Measurements from ENCODE around the gene CAMK2D.

CAMK2D gene

DNA sequence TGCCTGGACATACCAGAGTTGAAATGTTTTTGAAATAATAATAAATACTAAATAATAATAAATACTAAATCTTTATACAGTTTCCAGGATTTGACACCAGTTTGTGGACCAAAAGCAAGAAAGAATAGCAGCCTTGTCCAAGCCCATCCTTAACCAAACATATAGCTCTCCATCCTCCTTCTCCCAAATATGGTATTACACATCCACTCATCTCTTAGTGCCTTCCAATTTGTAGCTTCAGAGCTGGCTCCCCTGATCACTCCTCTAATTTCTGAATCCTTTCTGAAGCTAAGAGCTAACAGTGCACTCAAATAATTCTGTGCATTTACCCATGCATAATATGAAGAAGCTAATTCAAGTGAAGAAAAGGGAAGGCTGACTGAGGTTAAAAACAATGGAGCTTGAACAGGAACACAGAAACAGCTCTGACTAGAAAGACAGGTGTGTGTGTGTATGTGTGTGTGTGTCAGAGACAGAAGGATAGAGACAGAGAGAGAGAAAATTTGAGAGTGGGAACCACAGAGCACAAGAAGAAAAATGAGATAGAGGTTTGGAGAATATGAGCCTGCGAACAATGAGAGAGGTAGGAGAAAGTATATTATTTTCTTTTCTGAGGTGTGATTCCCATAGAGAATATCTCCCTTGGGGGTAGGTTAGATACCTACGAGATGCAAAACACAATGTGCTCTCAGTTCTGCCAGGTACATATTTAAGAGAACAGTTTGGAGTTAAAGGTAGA lies 123.5 kb downstream of the CAMK2D start:
- DNase-seq (ENCODE audit: low read depth, low spot score), result no peak

GRCh38 chr4:113637363-113637762 lies 124.2 kb downstream of the CAMK2D start:
- no peak for DNase-seq (ENCODE audit: low read depth, low spot score)

GRCh38 chr4:113636877-113637276 lies 124.7 kb downstream of the CAMK2D start:
- no peak for DNase-seq (ENCODE audit: low read depth, low spot score)

DNA sequence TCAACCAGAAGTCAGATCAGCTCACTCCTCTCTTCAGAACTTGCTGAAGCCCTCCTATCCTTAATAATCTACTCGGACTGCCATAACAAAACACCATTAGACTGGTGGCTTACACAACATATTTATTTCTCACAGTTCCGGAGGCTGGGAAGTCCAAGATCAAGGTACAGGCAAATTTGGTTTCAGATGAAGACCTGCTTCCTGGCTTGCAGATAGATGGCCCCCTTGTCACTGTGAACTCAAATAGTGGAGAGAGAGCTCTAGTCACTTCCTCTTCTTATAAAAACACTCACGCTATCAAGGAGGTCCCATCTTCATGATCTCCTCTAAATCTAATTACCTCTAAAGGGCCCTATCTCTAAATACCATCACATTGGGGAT lies 125.1 kb downstream of the CAMK2D start:
- no peak for DNase-seq (ENCODE audit: low read depth, low spot score)

DNA sequence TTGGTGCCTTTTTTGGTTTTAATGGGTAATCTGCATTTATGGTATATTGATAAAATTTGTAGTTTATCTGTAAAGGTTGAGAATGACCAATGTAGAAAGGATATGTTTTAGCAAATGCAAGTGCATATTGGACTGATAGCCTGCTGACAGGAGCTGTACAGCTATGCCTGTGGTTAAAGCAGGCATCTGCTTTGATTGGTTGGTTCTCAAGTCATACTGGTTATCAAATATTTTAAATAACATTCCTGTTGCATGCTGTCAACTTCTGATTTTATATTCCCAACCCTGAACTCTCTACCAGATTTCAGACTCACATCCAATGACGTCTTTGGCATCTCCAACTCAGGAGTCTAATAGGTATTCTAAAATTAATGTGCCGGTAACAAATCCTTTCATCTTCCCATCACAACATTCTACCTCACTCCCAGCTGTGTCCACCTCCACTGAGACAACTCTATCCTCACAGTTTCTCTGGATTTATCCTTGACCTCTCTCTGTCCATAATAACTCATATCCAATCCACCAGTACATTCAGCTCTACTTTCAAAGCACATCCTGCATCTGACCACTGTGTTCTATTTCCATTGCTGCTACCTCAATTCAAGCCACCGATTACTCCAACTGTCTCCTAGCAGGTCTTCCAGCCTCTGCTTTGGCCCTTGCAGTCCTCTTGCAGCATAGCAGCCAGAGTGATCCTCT lies 125.7 kb downstream of the CAMK2D start:
- no peak for DNase-seq (ENCODE audit: low read depth, low spot score)

GRCh38 chr4:113634081-113634969 lies 127.2 kb downstream of the CAMK2D start:
- DNase-seq (ENCODE audit: low read depth, low spot score), result no peak

DNA sequence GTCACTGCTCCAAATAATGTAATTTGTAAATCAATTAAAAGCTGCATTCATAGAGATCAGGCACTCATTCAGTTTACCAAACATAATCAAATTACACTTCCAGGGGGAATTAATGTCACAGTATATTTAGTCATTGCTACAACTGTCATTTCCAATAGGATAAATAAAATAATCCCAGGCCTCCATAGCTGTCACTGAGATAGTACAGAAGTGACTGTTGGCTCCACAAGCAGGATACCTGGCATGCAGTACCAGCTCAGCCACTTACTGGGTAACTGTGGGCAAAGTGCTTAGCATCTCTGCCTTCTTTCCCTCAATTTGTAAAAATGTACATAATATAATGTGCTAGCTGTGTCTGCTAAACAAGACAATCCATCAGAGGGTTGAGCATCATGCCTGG lies 128.1 kb downstream of the CAMK2D start:
- DNase-seq (ENCODE audit: low read depth, low spot score), result no peak

DNA sequence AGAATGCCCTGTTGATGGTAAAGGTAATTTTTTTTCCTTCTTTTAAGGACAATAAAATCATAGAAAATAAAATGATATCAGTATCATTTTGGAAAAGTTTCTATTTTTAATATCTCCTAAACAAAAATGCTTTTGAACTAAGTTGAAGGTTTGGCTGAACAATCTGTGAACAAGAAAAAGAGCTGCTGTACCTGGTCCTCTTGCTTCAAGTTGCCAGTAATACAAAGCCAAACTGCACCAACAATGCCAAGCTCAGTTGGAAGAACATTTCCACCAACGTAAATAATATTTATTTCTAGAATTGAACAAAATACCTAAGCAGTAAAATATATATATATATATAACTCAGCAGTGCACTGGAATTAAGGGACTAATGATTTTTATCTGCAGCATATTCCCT lies 132.8 kb downstream of the CAMK2D start:
- DNase-seq (ENCODE audit: low read depth, low spot score), result no peak

DNA sequence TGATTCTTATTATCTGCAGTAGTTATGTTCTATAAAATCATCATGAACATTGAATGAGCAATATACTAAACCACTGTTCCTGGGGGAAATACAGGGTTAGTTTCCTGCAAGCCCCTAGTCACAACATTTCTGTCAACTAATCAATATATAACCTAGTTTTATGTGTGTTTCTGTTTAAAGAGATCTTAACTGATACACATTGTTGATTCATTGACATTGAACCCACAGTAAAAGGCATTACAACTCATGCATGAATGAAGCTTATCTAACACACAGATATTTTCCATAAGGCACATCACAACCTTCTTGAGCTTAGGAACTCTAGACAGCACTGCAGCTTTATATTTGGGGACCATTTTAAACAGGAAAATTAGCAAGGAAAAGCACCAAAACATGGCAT lies 134.2 kb downstream of the CAMK2D start:
- DNase-seq (ENCODE audit: low read depth, low spot score), result no peak

DNA sequence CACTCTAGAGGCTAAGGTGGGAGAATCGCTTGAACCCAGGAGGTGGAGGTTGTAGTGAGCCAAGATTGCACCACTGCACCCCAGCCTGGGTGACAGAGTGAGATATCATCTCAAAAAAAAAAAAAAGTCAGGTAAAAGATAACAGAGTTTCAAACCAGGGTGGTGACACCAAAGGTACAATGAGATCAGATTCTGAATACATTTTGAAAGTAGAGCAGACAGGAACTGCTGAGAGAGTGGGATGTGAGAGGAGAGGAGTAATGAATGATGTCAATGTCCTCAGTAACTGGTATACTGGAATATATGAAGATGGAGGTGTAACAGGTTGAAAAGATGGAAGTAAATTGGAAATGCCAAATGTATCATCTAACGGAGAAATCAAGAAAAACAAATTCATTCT lies 135.6 kb downstream of the CAMK2D start:
- DNase-seq (ENCODE audit: low read depth, low spot score), result no peak

GRCh38 chr4:113623274-113623894 lies 138.2 kb downstream of the CAMK2D start:
- DNase-seq (ENCODE audit: low read depth, low spot score), result no peak

GRCh38 chr4:113621633-113622032 lies 139.9 kb downstream of the CAMK2D start:
- no peak for DNase-seq (ENCODE audit: low read depth, low spot score)

- DNase-seq (ENCODE audit: low read depth, low spot score), result no peak
Observed at GRCh38 chr4:113620032-113620431, 141.5 kb downstream of the CAMK2D start.

GRCh38 chr4:113619526-113619925 lies 142.0 kb downstream of the CAMK2D start:
- no peak for DNase-seq (ENCODE audit: low read depth, low spot score)

DNA sequence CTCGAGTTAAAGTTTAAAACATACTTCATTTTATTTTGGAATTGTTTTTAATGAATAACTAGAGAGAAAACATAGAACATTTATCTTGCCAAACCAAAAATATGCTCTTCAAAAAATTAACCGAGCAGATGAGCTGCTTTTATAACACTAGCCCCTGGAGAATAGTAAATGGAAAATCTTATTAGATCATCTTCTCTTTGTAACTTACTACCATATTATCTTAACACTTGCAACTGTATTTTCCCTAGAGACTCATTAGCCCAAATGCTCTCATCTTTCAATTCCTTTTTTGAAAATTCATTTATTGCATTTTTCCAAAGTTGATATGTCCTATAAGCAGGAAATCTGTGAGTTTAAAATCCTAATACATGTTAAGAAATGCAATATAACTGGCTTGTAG lies 143.3 kb downstream of the CAMK2D start:
- DNase-seq (ENCODE audit: low read depth, low spot score), result no peak

DNA sequence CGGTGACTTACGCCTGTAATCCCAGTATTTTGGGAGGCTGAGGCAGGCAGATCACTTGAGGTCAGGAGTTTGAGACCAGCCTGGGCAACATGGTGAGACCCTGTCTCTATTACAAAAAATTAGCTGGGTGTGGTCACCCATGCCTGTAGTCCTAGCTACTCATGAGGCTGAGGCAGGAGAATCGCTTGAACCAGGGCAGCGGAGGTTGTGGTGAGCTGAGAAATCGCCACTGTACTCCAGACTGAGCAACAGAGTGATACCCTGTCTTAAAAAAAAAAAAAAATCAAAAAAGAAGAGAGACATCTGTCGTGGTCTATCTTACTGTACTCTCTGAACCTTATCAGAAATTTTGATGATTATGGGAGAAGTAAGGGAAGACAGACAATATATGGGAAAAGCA lies 144.3 kb downstream of the CAMK2D start:
- no peak for DNase-seq (ENCODE audit: low read depth, low spot score)

- DNase-seq (ENCODE audit: low read depth, low spot score), result no peak
Observed at GRCh38 chr4:113616443-113616842, 145.1 kb downstream of the CAMK2D start.

DNA sequence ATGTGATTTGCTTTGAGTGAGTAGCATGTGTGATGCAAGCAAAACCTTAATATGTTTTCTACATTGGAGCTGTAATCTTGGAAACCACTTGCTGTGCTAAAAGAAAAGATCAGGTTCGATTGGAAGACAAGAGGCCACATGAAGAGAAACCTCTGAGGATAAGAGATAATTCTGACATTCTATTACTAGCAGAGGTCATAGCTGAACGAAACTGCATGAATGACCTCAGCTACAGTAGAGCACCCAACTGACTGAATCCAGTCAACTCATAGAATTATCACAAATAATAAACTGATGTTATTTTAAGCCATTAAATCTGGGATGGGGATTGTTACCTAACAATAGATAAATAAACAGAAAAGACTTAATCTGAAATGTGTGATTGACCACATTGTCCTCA lies 147.1 kb downstream of the CAMK2D start:
- DNase-seq (ENCODE audit: low read depth, low spot score), result no peak

- DNase-seq (ENCODE audit: low read depth, low spot score), result no peak
Observed at GRCh38 chr4:113613503-113613902, 148.0 kb downstream of the CAMK2D start.

DNA sequence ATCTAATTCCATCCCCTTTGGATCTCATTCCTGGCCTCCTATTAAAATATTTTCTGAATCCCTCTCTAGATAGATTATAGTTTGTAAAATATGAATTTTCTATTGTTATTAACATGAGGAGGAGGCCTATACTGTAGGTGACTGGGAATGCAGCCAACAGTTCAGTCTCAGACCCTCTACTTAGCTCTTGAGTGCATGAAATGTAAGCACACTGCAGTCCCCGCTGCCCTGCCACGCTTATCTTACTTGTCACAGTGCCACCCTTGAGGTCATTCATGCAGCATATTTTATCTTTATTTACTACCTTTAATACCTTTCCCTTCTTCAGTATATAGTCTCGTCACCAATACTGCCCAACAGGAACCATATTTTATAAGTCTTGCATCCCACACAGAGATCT lies 151.0 kb downstream of the CAMK2D start:
- no peak for DNase-seq (ENCODE audit: low read depth, low spot score)

- no peak for DNase-seq (ENCODE audit: low read depth, low spot score)
Observed at GRCh38 chr4:113607998-113608397, 153.5 kb downstream of the CAMK2D start.

DNA sequence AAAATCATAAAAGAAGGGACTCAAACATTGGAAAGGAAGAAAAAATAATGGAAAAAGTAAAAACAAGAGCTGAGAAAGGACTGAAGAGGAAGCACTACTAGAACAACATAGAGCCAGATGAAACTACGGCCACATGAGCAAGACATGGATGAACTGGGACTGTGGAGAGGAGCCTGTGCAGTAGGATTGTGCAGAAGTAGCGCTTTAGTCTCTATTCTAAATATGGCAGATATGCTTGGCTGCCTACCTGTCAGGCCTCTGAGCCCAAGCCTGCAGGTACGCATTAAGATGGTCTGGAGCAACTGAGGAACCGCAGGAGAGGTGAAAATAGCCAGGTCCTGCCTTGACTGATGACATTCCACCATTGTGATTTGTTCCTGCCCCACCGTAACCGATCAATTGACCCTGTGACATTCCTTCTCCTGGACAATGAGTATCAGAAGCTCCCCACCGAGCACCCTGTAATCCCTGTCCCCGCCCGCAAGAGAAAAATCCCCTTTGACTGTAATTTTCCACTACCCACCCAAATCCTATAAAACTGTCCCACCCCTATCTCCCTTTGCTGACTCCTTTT lies 154.3 kb downstream of the CAMK2D start:
- no peak for DNase-seq (ENCODE audit: low read depth, low spot score)

All from activated naive CD8-positive, alpha-beta T cell treated with anti-CD3 and anti-CD28 coated beads, Interleukin-2, amount 50 U/mL, for 16 hours (primary cell).